GM19025 (cell line): ENCODE measurements around the gene ARHGAP22.

Experiments
- ATAC-seq: cut with Tn5 transposase; IDR thresholded peaks from one replicate; pipeline ENCODE4 v1.9.1; 2021; ENCODE audit warnings: mild to moderate bottlenecking, low read depth, moderate library complexity; ENCODE audit not compliant: unreplicated experiment

Gene ARHGAP22

GRCh38 chr10:48503293-48503911, 101.5 kb downstream of the ARHGAP22 start:
- no peak for ATAC-seq

DNA sequence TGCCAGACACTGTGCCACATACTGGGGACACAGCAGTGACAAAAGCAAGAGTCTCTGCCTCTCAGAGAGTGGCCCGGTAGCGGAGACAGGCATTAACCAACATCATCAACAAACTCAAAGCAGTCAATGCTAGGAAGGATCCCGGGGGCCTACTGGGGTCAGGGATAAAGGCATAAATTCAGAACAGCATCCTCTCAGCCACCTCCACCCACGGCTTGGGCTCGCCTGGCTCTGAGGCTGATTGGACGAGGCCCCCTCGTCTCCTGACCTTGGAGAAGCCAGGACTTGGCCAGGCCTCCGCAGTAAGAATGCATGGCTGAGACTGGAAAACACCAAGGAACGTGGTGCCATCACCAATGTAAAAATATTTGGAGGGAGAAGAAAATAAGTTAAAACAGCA, 102.1 kb downstream of the ARHGAP22 start:
- no peak for ATAC-seq

DNA sequence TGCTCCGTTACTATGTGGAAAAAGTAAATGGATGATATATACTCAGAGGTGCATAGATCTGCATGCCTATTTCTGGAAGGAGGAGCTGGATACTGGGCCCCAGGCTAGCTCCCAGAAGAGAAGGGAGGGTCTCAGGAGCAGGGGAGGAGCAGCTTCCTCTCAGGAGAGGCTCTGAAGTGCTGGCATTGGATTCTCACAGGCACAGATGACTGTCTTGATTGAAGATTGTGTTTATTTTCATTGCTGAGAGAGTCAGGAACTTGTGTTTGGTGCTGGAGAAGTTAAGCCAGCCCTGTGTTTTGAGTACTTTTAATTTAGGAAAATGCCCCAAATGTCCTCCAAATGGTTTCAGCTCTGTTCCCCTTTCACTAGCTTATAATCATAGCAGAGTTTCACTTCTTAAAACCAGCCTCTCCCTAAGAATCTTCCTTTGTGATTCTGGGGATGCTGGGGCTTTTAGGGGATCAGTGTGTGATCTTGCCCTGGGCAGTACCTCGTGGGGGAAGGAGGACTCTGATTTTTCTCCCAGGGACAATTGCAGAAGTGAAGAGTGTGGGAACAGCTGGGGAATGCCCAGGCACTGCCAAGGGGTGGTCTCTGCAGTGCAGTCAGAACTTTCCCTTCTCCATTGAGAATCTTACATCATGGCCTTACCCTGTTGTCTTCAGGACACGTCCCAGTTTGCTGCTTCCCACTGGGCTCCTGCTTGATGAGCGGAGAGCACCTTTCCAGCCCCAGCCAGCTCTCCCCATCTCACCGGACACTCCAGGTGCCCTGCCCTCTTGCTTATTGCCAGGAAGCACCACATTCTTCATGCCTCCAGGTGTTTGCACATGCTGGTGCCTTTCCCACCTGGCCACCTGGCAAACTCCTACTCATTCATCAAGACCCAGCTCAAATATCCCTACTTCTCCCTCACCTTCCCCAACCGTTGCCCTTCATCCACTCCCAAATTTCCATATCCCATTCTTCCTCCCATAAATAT, 102.8 kb downstream of the ARHGAP22 start:
- no peak for ATAC-seq

- ATAC-seq, result no peak
Observed at GRCh38 chr10:48501226-48501625, 103.6 kb downstream of the ARHGAP22 start.

GRCh38 chr10:48500771-48501170, 104.1 kb downstream of the ARHGAP22 start:
- ATAC-seq, result no peak

GRCh38 chr10:48498940-48499510, 105.8 kb downstream of the ARHGAP22 start:
- ATAC-seq, result no peak

DNA sequence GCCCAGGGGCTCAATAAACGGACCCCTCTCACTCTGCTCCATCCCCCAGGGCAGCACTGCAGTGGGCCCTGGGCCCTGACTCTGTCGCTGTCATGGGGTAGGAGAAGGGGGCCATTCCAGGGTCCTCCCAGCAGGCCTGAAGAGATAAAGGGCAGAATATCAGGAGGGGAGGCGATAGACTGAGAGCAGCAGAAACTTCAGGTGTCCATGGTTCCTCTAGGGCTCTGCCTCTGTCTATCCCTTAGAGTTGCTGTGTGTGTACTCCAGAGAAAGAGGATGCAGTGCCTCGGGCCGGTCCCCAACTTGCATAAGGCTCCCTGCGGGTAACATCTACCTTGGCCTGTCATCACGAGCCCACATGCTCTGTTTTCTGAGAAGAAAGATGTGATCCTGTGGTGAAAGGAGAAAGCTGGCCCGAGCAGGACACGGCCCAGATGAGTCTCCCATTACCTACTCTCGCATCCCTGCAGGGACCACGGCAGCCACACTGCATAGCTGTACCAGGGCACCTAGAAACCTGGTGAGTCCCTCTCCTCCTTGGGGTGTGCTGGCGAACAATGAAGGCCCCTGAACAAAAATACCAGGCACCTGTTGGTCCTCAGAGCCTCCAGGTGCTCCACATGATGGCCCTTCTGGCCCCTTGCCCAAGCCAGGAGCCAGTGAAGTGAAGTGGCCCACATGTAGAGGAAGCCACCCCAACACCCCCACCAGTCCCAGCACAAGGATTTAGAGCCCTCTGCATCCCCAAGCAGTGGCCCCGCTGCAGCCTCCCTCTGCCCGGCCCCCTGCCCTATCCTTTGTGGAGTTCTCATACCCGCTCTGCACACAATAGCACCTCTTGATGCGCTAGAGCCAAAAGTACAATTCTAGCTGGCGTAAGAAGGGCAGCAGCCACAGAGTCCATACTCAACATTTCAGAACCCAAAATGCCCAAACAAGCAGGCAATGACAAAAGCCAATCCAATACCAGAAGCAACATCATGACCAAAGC, 106.8 kb downstream of the ARHGAP22 start:
- ATAC-seq, result no peak

DNA sequence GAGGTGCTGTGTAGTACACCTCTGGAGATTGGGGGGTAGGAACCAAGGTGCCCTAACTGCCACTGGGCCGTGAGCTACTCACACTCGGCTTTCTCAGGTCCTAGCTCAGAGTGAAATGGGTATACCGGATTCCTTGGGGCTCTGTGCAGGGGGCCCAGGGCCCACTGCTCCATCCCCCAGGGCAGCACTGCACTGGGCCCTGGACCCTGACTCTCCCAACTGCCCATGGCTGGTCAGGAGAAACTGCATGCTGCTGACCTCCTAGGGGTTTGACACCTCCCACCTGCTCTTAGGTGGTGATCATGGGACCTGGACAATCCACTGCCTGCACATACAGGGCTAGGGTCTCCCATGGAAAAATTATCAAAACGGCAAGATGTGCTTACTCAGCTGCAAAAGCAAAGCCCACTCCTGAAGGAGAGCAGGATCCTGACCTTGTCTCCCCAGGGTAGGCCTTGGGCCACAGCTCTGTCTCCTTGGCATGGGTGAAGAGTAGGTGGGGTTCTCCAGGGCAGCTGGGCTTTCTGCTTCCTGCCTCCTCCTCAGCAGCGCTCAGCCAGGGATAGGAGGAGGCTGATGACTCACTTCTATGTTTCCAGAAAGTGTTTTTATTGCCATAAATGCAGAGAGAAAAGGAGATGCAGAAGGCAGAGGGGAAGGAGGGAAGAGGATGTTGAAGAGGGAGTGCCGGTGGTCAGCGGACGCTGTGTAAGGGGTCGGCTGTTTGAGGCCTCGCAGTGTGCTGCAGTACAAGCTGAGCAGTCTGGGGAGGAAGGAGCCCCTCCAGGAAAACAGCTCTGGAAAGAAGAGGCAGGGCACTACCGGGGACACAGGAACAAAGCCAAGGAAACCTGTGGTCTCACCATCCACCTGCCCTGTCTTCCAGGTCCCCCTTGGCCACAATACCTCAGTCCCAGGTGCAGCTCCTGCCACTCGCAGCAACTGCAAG, 107.8 kb downstream of the ARHGAP22 start:
- no peak for ATAC-seq

DNA sequence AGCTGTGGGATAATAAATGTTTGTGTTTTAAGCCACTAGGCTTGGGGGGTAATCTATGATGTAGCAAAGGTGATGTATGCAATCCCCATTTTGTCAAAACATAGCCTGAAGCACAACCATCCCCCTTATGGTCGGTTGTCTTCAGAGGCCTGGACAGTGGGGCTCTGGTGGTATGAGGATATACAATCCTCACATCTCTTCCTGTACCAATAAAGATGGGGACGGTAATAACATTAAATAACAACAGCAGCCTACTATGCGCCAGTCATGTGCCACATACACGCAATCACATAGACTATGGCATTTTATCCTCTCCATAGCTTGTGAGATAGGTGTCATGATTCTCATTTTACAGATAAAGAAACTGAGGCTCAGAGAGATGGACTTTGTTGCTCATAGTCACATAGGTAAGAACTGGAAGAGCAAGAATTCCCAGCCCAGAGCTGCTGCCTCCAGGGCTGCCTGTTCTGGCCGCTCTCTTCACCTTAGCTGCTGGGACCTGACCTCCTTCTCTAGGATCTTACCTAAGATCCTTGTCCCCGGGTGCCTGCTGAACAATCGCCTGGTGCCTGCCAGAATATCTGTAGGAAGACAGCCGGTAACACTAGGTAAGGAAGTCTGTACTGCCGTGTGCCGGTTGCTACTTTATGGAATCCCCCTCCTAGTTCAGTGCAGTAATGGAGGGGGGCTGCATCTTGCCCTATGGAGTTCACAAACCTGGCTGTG, 108.6 kb downstream of the ARHGAP22 start:
- no peak for ATAC-seq

DNA sequence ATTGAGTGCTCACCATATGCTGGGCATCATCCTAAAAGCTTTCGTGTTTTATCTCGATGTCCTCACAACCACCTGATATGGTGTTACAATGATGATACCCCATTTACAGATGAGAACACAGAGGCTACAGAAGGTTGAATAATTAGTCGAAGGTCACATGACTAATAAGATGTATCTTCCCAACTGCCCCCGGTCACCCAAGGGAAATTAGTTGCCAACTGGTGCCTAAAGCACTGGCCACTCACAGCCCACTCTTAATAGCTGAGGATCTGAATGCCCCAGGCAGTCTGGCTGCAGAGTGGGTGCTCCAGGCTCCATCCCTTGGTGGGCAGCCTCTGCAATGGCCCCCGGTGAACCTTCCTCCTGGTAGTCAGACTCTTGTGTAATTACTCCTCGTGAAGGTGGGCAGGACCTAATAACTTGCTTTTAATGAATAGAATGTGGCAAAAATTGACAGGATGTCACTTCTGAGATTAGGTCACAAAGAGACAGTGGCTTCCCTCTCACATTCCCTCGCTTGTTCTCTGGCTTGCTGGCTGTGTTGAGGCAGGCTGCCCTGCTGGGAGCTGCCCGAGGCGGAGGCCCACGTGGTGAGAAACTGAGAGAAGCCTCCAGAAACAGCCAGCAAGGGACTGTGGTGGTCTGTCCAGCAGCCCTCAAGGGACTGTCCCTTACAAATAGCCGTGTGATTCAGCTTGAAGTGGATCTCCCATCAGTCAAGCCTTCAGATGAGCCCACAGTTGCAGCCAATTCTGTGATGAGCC, 109.4 kb downstream of the ARHGAP22 start:
- no peak for ATAC-seq

DNA sequence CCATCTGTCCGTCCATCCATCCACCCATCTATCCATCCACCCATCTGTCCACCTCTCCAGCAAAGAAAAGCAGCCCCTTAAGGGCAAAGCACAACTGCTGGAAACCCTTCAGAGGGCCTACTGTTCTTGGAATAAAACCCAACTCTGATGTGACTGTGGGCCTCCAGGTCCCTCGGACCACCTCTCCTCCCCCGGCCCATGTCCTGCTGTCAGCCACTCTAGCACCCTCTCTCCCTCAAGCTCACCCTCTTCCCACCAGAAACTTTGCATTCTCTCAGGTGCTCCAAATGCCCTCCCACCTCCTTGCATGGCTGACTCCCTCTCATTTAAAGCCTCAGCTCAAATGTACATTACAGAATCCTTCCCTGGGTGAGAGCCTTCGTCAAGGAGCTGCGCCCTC, 110.3 kb downstream of the ARHGAP22 start:
- ATAC-seq, result no peak

GRCh38 chr10:48494073-48494472, 110.8 kb downstream of the ARHGAP22 start:
- ATAC-seq, result no peak

DNA sequence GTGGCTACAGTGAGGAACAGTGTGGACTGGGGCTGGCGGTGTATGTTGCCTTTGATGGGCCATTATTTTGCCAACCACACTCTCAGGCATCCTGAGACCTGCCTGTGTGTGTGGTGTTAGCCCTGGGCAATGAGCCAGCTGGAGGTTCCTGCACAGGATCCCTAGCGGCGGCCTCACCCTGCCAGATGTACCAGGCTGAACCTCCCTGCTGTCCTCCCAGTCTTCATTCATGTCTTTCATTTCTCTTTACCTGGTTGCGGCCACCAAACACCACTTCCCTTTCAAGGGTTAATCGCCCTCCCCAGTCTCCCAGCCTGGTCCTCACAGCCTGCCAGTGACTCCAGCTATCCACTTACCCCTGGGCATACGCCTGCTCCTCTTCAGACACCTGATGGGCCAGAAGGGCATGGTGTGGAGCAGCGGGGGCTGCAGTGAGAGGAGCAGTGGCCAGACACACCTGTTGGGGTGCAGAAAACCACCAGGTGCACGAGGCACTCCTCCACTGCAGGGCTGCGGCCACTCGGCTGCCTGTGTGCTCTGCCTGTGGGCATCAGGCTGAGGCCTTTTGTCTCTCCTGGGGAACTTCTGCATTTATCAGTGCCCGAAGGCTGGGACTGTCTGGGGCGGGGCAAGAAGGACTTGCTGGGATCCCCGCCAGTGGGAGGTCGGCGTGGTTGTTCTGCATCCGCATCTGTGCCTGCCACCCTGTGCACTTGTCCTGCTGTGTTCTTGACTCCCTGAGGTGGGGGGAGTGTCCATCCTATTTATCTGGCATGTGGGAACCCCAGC, 111.6 kb downstream of the ARHGAP22 start:
- ATAC-seq, result no peak

- ATAC-seq, result no peak
Observed at GRCh38 chr10:48492201-48492600, 112.7 kb downstream of the ARHGAP22 start.

- ATAC-seq, result no peak
Observed at GRCh38 chr10:48491392-48492139, 113.3 kb downstream of the ARHGAP22 start.

DNA sequence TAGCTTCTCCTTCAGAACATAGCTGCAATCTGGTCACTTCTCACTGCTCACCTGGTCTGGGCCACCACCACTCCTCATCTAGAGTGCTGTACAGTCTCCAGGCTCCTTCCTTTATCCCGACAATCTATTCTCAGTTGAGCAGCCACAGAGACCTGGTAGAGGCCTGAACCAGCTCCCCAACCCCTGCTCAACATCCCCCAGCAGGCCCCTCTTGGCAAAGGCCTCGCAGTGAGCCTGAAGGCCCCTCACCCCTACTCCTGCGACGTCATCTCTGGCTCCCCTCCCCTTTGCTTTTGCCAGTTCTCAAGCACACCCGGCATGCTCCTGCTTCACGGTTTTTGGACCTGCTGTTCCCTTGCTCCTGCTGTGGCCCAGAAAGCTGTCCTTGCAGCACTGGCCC, 113.9 kb downstream of the ARHGAP22 start:
- no peak for ATAC-seq
